Esophagus squamous epithelium (tissue), 4 donors: ENCODE results near the gene WT1.

Source experiments
- CTCF ChIP-seq, 6 experiments: fragments of 450-650 bp in 4 of 6; fragments of 200-600 bp in 2 of 6; sonication (generic) in 2 of 6; IDR thresholded peaks; one replicate each; pipeline ENCODE4 v1.5.1; 2016 to 2019; ENCODE audit warnings: antibody characterized with exemption in 6 of 6, mild to moderate bottlenecking in 4 of 6, moderate library complexity in 4 of 6
- POLR2A ChIP-seq, 4 donors: fragments of 450-650 bp; IDR thresholded peaks; one replicate each; pipeline ENCODE4 v1.6.1; 2017; ENCODE audit warnings: antibody characterized with exemption in 4 of 4, mild to moderate bottlenecking in 4 of 4, moderate library complexity in 3 of 4

DNA sequence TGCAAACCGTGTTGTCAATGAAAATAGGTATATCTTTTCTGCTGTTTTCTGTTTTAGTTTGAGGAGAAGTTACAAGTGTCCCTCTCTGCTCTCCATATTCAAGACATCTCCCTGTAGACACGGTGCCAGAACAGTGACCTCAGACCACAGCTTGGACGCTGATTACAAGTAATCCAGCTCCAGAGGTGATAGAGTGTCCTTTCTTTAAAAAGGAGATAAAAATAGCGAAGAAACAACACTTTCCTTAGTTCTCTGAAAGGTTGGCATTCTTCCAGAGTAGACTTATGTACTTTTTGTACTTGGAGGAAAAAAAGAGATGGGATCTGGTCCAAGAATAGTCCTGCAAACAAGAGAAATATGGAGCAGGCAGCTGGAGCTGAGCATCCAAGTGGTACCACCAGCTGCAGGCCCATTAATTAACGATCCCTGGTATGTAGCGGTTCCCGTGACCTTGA lies 43.0 kb upstream of the WT1 start:
- no peak for TF ChIP-seq CTCF (IDR thresholded peaks at IDR 0.05)
- no peak for TF ChIP-seq POLR2A (IDR thresholded peaks at IDR 0.05)
